NOMO-1 treated with DMSO at 0.1 percent for 48 hours (cell line): ENCODE data around the gene TUBB1.
A peak's percentile ranks its signal among the peaks of the same experiment; 100 is the strongest.
"Not testable (repeated sequence)": the region's sequence is repeated elsewhere in the genome, so short reads cannot be mapped to it uniquely, and the experiment has no call there.

Source experiments
- DNase-seq: peaks from one replicate; lab custom pipeline; 2025; ENCODE audit not compliant: unreplicated experiment; lab: John Stamatoyannopoulos, UW

TUBB1 gene

DNA sequence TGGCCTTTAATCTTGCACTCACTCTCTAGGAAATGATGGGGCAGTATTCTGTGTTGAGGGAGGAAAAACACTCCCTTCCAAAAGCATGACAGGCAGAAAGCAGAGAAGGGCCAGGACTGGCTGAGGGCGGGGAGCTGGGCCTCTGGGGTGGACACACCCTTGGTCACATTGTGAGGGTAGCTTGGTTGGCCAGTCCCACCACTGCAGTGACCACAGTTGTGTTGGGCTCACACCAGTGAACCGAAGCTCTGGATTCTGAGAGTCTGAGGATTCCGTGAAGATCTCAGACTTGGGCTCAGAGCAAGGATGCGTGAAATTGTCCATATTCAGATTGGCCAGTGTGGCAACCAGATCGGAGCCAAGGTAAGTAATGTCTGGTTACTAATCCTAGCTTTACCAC lies at the start of gene TUBB1:
Gene TUBB1 (plus strand): TSS at position 213 of the 400 bp plus-strand sequence. CDS start 94 bp downstream, at position 307.
- DNase-seq: no peak

DNA sequence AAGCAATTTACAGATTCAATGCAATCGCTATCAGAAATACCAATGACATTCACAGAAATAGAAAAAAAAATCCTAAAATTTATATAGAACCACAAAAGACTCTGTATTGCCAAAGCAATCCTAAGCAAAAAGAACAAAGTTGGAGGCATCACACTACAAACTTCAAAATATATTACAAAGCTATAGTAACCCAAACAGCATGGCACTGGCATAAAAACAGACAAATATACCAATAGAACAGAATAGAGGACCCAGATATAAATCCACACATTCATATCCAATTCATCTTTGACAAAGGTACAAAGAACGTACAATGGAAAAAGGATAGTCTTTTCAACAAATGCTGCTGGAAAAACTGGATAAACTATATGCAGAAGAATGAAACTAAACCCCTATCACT lies 49.8 kb upstream of the TUBB1 start:
- no peak for DNase-seq

DNA sequence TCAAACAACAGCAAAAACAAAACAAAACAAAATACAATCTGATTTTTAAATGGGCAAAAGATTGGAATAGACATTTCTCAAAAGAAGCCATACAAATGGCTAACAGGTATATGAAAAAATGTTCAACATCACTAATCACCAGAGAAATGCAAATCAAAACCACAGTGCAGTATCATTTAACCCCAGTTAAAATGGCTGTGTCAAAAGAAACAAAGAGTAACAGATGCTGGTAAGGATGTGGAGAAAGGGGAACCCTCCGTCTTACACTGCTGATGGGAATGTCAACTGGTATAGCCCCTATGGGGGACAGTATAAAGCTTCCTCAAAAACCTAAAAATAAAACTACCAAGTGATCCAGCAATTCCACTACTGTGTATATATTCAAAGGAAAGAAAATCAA lies 49.1 kb upstream of the TUBB1 start:
- DNase-seq: no peak

DNA sequence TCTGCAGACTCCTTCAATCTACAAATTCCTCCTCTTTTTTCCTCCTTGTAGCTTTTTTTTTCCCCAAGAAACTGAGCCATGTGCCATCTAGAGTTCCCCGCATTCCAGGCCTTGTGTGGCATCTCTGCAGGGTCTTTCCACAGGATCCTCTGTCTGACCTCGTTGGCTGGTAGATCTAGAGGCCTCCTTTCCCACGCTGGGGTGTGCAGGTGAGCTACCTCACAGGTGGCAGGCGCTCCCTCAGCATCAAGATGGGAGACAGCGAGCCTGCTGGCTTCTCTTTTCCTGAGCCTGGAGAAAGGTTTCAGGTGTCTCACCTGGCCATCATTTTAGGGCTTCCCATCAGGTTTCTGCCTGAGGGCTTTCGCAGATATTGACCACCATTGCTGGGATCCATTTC lies 47.8 kb upstream of the TUBB1 start:
- DNase-seq: no peak

DNA sequence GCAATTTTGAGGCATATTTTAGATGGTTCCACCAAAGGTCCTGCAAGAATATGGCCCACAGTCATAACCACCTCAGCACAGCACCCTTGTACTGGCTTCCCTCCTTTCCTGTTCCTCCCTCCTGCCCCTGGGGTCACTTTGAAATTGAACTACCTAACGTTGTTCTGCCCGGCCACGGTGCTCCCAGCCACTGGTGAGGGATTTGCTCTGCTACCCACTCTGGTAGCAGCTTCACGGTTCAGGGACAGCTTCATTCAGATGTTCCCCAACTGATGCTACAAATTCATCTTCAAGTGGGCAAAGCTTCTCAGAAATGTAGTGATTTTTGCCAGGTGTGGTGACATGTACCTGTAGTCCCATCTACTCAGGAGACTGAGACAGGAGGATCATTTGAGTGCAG lies 46.0 kb upstream of the TUBB1 start:
- no peak for DNase-seq

DNA sequence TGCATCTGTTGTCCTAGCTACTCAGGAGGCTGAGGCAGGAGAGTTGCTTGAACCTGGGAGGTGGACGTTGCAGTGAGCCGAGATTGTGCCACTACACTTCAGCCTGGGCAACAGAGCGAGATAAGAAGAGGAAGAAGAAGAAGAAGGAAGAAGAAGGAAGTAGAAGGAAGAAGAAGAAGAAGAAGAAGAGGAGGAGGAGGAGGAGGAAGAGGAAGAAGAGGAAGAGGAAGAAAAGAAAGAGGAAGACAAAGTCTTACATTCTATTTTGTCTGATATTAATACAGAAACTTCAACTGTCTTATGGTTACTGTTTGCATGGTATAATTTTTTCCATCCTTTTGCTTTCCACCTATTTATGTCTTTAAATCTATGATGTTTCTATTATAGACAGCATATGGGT lies 45.4 kb upstream of the TUBB1 start:
- peak; percentile 15 for DNase-seq

DNA sequence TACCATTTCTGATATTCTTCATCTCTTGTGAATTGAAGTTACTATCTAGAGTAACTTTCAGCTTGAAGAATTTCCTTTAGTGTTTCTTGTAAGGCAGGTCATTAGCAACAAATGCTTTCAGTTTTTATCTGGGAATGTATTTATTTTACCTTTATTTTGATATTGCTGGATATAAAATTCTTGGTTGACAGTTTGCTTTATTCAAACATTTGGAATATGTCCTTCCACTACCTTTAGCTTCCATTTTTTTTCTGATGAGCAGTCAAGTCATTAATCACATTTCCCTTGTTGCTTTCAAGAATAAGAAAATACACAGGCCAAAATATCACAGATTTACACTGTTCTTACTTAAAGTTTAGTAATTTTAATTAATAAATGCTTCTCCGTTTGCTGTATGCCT lies 43.9 kb upstream of the TUBB1 start:
- no peak for DNase-seq

DNA sequence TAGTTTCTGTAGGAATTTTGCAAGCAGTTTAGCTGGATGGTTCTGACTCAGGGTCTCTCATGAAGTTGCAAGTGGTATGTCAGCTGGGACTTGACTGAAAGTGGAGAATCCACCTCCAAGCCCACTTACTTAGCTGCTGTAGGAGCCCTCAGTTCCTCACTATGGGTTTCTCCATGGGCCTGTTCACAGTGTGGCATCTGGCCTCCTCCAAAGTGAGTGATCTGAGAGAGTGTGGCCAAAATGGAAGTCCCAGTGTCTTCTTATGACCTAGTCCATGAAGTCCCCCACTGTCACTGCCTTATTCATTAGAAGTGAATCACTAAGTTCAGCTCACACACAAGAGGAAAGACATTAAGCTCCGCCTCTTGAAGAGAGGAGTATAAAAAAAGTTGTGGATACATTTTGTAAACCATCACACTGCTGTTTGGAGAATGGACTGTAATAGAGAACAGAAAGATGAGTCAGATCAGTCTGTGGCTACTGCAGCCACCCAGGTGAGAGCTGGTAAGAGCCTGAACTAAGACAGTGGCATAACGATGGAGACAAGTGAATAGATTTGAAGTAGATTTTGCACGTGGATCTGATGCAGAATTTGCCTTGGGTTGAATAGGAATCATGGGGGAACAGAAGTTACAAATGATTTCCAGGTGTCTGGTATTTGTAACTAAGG lies 43.0 kb upstream of the TUBB1 start:
- no peak for DNase-seq

DNA sequence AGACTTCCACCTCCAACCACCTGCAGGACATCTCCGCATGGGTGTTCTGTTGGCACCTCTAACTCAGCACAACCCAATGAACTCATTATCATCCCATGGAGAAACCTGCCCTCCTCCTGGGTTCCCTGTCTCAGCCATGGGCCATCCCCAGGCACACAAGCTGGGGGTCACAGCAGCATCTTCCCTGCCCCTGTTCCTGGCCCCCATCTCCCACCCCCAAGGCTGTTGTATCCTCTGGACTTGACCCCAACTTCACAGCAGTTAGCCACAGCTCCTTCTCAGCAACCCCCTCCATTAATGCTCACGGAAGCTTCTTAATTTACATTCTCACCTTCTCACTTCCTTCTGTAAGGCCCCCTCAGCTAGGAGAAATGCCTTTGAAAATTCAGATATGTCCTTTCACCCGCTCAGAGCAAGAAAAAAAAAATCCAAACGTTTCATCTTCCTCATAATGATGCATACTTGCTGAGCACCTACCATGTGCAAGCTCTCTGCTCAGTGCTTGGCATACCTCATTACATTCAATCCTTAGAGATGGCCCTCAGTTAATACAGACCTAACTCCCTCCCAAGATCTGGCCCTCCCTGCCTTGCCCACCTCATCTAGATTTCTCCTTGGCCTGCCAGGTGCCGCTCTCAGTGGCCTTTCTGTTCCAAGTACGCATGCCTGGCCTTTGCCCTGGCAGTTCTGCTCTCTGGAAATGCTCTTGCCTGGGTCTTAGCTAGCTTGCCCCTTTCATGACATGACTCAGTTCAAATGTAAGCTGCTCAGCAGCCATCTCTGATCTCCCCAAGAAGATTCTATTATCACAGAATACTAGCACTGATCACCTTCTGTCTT lies 40.7 kb upstream of the TUBB1 start:
- no peak for DNase-seq

DNA sequence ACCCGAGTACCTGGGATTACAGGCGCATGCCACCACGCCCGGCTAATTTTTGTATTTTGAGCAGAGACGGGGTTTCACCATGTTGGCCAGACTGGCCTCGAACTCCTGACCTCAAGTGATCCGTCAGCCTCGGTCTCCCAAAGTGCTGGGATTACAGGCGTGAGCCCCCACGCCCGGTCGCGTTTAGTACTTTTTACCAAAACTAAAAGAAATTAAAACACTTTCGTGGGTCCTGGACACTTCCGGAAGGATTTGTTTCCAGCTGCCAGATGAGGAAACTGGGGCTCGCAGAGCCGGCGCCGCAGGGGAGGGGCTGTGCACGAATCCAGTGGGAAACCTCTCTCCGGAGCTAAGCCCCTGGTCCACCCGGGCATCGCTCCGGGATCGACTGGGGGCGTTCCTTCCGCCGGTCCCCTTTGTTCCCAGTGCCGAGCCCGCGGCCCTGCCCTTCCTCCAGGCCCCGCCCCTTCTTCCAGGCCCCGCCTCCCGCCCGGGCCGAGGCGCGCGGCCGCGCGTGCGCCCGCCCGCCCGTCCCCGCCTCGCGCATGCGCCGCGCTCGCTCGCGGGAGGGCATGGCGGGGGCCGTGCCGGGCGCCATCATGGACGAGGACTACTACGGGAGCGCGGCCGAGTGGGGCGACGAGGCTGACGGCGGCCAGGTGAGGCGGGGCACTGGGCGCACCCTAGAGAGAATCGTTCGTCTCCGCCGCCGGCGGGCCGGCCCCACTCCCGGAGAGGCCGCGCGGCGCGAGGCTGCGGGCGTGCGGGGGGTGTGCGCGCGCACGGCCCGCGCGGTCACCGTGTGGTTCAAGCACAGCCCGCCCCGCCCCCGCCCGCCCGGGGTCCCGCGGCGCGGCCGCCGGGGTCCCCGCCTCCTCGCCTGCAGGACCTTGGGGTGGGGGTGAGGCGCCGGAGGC lies 38.3 kb upstream of the TUBB1 start, which contains the start of gene NELFCD:
Gene NELFCD (plus strand): TSS at position 546 of the 917 bp plus-strand sequence. CDS start 54 bp downstream, at position 600.
- DNase-seq: peak; percentile 68

DNA sequence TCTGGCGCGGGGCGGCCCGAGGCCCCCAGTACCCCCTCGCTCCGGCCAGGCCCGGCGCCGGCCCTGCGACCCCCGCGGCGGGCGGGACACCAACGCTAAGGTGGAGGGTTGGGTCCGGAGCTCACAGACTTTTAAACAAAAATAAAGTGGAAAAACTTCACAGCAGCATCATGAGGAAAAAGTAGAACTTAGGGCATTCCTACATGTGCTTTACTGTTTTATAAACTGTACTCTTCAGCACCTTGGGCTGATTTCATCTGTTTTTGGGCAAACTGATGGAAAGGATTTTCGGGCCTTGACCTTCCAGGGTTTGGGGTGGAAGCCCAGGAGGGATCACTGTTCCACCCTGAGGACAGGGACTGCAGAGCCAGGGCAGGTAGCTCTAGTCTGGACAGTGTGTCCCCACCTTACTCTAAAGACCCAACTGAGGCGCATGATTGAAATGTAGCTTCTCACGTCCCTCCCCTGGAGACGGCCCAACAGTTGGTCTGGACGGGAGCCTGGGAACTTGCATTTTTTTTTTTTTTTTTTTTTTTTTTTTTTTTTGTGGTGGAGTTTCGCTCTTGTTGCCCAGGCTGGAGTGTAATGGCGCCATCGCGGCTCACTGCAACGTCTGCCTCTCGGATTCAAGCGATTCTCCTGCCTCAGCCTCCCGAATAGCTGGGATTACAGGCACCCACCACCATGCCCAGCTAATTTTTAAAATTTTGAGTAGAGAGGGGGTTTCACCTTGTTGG lies 37.4 kb upstream of the TUBB1 start:
- DNase-seq: peak; percentile 32

DNA sequence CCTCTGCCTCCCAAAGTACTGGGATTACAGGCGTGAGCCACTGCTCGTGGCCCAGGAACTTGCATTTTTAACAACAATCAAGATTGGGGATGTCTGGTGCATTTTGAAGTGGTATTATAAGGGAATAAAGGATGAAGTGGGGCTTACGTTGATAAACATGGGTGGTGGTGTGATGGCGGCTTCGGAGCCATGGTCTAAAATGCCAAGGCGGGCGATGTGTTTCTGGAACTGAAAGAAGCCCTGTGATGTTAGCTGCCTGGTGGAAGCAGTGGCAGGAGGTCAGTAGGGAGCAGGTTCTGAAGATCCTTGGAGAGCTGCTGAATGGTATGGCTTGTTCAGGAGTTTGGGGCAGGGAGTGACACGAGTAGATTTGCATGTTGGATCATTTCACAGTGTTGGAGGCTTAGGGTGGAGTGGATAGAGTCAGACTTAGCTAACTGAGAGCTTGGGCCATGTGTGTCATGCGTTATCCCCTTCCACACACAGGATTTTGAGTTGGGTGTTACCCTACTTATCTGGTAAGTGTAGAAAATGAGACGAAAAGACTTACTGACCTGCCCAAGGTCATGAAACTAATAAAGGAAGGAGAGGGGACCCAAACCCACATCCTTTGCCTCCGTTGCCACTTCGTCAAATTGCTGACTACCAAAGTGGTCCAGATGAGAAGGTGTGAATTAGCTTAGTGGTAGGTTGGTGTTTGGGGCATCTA lies 36.7 kb upstream of the TUBB1 start:
- no peak for DNase-seq

DNA sequence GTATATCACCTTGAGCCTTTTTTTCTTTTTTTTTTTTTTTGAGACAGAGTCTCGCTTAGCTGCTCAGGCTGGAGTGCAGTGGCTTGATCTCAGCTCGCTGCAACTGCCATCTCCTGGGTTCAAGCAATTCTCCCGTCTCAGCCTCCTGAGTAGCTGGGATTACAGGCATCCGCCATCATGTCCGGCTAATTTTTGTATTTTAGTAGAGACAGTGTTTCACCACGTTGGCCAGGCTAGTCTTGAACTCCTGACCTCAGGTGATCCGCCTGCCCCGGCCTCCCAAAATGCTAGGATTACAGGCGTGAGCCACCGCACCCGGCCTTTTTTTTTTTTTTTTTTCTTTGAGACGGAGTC lies 36.1 kb upstream of the TUBB1 start:
- not testable (repeated sequence) for DNase-seq

DNA sequence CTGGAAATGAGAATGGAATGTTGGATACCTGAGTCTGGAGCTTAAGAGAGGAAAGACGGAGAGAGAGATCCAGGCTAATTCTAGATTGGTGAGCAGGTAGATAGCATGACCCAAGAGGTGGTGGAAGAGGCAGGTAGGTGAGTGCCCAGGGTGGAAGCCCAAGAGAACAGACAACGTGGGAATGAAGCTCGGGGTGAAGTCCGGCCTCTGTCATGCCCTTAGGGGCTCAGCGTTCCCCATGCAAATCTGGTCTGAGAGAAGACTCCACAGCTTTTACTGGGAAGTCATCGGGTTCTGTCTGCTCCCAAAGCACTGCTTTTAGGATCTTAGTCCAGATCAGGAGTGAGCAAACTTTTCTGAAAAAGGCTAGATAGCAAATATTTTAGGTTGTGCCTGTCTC lies 34.5 kb upstream of the TUBB1 start:
- no peak for DNase-seq

DNA sequence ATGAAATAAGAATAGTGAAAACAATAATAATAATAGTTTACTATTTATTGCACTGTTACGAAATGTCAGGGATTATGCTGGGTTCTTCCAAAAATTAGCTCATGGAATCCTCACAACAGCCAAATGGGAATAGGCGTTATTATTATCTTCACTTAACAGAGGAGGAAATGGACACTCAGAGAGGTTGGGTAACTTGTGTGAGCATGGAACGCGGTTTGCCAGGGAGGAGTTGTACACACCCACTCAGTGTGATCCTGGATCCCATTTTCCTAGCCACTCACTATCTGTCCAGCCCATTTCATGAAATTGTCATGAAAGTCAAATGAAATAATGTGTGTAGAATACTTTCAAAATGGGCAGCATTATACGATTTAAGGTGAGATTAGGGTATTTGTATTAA lies 33.6 kb upstream of the TUBB1 start:
- no peak for DNase-seq

DNA sequence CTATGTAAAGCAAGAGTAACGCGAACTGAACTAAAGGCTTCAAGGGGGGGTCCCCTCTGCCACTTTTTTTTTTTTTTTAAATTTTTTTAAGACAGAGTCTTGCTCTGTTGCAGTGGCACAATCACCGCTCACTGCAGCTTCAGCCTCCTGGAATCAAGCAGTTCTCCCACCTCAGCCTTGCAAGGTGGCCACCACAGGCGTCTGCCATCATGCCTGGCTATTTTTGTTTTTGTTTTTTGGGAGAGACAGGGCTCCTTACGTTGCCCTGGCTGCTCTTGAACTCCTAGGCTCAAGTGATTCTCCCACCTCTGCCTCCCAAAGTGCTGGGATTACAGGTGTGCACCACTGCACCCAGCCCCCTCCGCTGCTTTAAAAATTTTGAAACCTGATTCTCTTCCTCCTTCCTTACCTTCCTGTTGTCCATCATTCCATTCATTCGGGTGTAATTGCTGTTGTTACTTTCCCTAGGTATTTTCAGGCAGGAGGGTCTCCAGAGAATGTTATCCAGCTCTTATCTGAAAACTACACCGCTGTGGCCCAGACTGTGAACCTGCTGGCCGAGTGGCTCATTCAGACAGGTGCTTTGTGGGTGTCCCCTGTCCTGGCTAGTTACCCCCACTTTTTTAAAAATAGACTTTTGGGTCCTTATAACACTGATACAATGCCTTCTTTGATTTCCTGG lies 32.8 kb upstream of the TUBB1 start:
- DNase-seq: no peak

DNA sequence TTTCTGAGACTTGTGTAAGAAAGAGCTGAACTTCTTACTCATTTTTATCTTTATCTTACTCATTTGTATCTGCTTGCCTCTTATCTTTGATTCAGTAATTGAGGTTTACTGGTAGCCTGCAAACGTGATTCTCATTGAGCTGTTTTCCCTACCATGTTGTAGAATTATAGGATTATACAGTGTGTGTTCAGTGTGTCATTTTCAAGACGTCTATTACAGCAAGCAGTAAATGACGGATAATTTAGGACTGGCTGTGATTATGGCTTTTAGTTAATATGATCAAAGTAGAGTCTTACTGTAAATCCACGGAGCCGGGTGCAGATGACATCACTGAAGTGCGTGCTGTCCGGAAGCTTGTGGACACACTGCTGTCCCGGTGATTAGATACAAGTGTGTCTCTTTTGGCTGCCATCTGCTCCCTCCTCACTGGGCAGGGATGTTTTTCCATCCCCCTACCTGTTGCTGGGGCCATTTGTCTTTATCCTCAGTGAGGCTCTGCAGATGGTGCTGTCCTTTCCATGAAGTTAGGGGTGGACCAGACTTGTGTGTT lies 32.2 kb upstream of the TUBB1 start:
- DNase-seq: no peak

DNA sequence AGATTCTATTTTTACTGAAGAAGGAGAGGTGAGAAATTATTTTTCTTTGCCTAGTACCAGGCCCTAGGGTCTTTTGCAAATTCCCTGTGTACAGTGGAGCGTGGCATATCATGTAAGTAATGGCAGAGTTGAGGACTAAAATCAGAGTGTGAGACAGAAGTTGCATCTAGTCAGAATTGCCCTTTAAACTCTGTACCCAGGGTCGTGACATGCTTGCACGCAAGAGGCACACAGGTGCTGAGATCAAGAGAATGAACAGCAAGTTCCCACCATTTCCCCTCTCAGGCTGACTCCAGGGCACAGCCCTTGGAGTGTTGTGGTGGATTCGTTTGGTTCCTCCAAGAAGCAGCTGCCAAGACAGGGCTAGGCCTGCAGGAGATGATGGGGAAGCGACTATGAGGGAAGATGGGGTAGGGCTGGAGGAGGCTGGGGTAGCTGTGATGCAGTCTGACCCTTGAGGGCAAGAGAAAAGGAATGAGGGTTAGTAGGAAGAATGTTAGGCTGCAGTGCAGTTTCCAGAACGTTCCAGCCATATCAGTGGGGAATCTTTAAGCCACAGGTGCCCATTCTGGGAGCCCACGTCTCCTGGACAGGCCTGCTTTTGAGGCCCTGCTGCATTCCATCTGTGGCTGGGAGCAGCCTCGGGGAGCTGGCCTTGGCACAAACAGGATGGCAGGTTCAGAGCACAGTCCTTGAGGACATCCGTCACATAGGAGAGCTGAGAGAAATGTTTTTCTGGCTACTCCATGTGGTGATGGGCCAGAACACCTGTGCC lies 31.3 kb upstream of the TUBB1 start:
- no peak for DNase-seq

DNA sequence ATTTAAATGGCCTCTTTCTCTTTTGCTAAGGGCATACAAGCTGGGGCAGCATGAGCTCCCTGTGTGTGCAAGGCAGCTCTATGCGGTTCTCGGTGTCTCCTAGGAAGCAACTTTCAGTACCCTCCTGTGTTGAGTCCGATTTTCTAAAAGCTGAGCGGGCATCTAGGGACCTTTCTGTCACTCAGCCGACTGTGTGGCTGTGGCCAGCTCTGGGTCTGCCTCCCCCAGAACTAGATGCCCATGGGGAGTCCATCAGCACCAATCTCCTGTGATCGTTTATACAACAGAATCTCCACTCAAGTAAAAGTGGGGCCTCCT lies 30.7 kb upstream of the TUBB1 start:
- DNase-seq: no peak
